NCI-H510A treated with DMSO at 0.1 percent for 48 hours (cell line): ENCODE results near the gene RTCA.
A peak's percentile ranks its signal among the peaks of the same experiment; 100 is the strongest.
"Not testable (repeated sequence)": the region's sequence is repeated elsewhere in the genome, so short reads cannot be mapped to it uniquely, and the experiment has no call there.

ENCODE experiments used
- DNase-seq: peaks from one replicate; lab custom pipeline; 2025; lab: John Stamatoyannopoulos, UW

Gene RTCA

GRCh38 chr1:100258427-100258826 lies 7.6 kb upstream of the RTCA start:
- not testable (repeated sequence) for DNase-seq

DNA sequence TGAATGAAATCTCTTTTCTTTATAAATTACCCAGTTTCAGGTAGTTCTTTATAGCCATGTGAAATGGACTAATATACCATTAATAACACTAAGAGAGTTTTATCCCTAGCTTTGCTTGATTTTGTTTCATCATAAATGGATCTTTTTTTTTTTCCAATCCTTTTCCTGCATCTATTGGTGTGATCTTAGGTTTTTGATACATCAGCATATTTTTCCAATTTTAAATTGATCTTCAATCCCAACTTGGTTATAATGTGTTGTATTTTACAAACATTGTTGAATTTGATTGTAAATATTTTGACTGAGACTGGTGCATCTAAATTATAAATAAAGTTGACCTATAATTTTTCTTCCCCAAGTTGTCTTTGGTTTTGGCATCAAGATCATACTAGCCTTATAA lies 4.3 kb upstream of the RTCA start:
- no peak for DNase-seq

- DNase-seq, result not testable (repeated sequence)
These were observed 1.9 kb upstream of the RTCA start for GRCh38 chr1:100264081-100264480.

DNA sequence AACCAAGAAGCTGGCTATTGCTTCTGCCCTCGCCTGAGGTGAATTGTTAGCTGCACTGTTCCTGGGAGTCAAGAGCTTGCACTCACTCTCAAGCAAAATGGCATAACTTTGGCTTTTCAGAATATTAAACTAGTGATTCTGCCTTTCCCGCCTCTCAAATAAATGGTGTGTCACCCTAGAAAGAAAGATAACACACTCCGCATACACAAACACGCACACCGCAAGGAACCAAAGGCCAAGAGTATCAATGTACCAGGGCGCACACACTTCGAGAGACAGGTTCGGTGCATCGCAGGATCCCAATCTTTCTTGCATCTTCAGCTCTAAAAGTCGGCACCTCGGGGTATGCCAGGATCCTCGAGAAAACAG lies 470 bp upstream of the RTCA start:
- peak; percentile 45 for DNase-seq

DNA sequence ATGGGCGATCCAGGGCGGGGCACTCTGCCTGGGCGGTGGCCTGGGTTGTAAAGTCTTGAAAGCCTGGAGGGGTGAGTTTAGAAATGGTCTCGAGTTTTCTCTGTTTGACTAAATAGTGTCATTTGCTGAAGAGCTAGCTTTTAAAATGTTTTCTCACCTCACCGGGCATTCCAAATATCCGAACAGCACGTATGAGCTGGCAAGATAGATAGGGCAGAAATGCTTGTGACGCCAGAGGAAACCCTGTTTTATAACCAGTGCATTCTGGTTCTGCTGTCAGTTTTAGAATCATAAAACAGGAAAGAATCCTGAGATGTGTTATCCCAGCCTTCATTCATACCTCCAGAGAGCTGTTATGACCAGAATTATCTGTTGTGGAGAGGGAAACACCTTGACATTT lies 725 bp downstream of the RTCA start:
- DNase-seq, result no peak

DNA sequence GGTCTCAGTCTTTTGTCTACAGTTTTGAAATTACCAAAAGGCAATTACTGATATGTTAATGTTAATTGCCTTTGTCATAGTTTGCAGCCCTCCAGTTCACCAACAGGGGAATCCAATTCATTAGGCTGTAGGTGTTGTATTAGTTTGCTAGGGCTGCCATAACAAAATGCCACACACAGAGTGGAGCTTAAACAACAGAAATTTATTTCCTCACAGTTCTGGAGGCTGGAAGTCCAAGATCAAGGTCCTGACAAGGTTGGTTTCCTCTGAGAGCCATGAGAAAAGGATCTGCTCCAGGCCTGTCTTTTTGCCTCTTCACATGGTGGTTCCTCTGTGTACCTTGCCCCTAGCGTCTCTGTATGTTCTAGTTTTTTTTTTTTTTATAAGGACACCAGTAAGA lies 1.3 kb downstream of the RTCA start:
- DNase-seq, result no peak

DNA sequence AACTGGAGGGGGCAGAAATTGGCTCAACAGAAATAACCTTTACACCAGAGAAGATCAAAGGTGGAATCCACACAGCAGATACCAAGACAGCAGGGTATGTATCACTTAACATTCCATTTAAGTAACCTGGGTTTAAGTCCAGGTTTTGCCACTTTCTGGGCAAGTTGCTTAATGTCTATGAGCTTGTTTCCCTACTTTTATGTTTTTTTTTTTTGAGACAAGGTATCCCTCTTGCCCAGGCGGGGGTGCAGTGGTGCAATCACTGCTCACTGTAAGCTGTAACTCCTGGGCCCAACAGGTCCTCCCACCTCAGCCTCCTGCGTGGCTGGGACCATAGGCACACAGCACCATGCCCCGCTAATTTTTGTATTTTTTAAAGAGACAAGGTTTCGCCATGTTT lies 2.2 kb downstream of the RTCA start:
- no peak for DNase-seq

GRCh38 chr1:100277866-100278265 lies 11.8 kb downstream of the RTCA start:
- DNase-seq, result no peak

GRCh38 chr1:100279358-100279923 lies 13.4 kb downstream of the RTCA start:
- no peak for DNase-seq

DNA sequence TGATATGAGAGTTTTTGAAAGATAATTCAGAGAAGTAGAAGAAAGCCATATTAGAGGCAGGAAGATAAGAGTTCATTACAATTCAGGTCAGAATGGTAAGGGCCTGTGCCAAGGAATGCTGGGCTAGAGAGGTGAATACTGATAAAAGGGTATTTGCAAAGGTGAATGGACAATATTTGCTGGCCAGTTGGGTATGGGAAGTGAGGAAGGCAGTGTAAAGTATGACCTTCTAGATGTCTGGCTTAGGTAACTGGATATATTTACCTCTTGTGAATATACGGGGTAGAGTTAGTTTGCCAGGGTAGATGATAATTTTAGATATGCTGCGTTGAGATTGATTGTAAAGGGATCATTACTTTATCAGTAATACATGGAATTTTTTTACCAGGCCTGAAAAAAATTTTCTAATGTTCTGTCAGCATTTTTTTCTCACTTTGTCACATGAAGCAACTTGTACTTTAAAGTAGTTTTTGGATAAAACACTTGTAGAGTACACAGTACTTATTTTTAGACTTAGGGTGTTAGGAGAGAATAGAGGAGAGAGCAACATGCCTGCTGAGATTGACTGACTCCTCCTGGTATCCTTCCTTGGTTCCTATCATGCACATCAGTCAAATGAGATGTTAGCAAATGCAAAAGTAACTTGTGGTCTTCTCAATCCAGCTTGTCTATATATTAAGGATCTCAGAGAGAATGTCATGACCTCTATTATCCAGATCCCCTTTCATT lies 14.1 kb downstream of the RTCA start:
- no peak for DNase-seq

DNA sequence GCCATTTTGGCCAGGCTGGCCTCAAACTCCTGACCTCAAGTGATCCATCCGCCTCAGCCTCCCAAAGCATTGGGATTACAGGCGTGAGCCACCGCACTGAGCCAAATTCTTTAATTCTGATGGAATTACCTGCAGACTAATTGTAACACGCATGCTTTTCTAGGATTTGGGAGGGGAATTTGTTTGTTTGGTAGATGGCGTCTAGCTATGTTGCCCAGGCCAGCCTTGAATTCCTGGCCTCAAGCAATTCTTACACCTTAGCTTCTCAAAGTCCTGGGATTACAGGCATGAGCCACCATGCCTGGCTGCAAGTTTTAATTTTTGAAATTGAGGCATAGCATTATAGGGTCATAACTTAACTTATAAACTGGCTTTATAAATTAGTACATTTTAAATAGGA lies 18.6 kb downstream of the RTCA start:
- DNase-seq, result no peak

DNA sequence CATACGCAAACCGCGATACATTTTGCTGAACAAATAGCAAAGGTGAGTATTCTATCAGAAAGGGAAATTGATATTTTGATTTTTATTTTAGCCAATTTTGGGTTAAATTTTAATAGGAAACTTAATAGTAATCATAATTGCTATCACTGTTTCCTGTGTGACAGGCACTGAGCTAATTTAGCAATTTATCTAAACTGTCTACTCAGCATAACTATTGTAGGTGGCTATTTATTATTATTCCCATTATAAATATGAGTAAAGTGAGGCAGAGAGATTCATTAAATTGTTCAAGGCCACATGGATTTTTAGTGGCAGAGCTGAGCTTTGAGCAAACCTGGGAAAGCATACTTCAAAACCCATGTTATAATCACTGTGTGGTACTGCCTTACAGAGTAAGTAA lies 21.1 kb downstream of the RTCA start:
- DNase-seq, result no peak

DNA sequence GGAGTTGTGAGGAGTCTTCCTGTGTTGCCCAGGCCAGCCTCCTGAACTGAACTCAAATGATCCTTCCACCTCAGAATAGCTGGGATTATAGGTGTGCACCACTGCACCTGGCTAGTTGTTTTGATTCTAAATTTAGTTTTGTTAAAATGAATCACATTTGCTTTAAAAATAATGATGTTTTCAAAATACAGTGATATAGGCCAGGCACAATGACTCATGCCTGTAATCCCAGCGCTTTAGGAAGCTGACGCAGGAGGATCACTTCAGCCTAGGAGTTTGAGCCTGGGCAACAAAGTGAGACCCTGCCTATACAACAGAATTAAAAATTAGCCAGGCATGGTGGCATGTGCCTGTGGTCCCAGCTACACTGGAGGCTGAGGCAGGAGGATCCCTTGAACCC lies 24.3 kb downstream of the RTCA start:
- no peak for DNase-seq

GRCh38 chr1:100292711-100293110 lies 26.7 kb downstream of the RTCA start:
- no peak for DNase-seq

- DNase-seq, result no peak
These were observed 30.1 kb downstream of the RTCA start for GRCh38 chr1:100296140-100296539.

DNA sequence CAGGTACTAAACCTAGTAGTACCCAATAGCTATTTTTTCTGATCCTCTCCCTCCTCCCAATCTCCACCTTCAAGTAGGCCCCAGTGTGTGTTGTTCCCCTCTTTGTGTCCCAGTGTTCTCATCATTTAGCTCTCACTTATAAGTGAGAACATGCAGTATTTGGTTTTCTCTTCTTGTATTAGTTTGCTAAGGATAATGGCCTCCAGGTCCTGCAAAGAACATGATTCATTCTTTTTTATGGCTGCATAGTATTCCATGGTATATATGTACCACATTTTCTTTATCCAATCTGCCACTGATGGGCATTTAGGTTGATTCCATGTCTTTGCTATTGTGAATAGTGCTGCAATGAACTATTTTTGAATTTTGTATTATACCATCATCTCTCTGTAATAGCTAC lies 31.0 kb downstream of the RTCA start:
- not testable (repeated sequence) for DNase-seq

DNA sequence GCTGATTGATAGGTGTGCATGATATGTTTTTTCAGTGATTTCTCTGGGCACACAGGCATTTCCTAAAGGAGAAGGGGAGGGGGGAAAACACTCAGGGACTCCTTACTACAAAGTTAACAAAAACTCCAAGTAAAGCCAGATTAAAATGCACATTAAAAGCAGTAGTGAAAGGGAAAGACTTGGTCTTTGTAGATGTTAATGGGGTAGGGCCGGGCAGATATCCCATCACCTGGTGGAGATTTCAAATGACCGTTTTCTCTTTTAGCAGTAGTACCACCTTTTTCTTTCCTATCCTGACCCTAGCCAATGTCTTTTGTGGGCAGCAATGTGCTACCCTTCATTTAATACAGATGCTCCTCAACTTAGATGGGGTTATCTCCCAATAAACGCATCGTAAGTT lies 32.5 kb downstream of the RTCA start:
- no peak for DNase-seq

- DNase-seq, result no peak
These were observed 33.7 kb downstream of the RTCA start for GRCh38 chr1:100299521-100300222.

- no peak for DNase-seq
These were observed 34.7 kb downstream of the RTCA start for GRCh38 chr1:100300691-100301090.

DNA sequence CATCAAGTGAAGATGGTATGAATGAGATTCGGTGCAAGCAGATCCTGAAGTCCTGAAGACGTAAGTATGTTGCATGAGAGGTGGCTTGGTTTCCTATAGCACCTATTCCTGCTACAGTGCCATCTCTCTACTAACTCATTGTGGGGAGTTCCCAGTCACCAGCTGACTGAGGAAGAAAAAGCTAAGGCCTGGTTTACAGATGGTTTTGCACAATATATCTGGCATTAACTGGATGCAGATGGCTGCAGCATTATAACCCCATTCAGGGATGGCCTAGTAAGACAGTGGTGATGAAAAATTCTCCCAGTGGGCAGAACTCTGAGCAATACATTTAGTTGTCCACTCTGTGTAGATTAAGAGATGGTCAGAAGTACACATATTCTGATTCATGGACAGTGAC lies 36.7 kb downstream of the RTCA start:
- DNase-seq, result no peak

- DNase-seq, result no peak
These were observed 38.2 kb downstream of the RTCA start for GRCh38 chr1:100304227-100304626.

DNA sequence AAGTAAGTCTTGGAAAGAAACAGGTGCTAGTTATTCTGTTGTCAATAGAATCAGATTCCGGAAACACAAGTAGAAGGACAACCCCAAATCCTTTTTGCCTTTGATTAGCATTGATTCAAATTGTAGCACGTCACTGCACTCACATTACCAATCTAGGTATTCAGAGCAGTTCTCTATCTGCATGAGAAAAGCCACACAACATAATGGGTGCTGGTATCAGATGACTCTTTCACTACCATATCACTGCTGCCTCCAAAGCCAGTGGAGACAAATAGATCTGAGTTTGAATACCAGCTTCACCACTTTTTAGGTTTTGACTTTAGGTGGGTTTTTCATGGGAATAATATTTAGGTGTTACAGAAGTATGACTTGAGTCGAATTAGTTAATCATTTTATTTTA lies 38.9 kb downstream of the RTCA start:
- DNase-seq, result no peak

- DNase-seq, result no peak
These were observed 39.9 kb downstream of the RTCA start for GRCh38 chr1:100305954-100306353.
